Left lung (tissue), 10 donors: ENCODE data around the gene DISP1. TPM values are rescaled to one million over a fixed set of nuclear protein-coding genes. Genes with fewer than 3 reads are reported as not detected.

Experiments
- ATAC-seq: fragments of 200-7000 bp; cut with Tn5 transposase; one replicate; pipeline ENCODE4 v1.9.1; 2020; ENCODE audit warnings: moderate library complexity
- DNase-seq, 4 donors: peaks; one replicate each; pipeline ENCODE4 v3.0.0-alpha.2; 2013 to 2020
- H3K27ac ChIP-seq, 2 donors: fragments of 200-600 bp; sonication (generic) in 1 of 2; one replicate each; pipeline versions ENCODE4 v1.5.0 to v1.8.0; 2020 to 2021
- H3K27me3 ChIP-seq, 2 donors: fragments of 200-600 bp; sonication (generic) in 1 of 2; one replicate each; pipeline versions ENCODE4 v1.5.0 to v1.8.0; 2020 to 2021
- H3K36me3 ChIP-seq, 2 donors: fragments of 200-600 bp; sonication (generic) in 1 of 2; one replicate each; pipeline versions ENCODE4 v1.5.0 to v1.8.0; 2020 to 2021
- H3K4me1 ChIP-seq, 2 donors: fragments of 200-600 bp; one replicate each; pipeline ENCODE4 v1.8.0; 2021
- H3K4me3 ChIP-seq, 2 donors: fragments of 200-600 bp; sonication (generic) in 1 of 2; one replicate each; pipeline versions ENCODE4 v1.5.0 to v1.8.0; 2020 to 2021; ENCODE audit warnings: mild to moderate bottlenecking in 1 of 2
- H3K9me3 ChIP-seq, 2 donors: fragments of 200-600 bp; sonication (generic) in 1 of 2; one replicate each; pipeline versions ENCODE4 v1.5.0 to v1.8.0; 2020 to 2021
- intact Hi-C, 2 donors: fragments of 100-400 bp; cut with DNase I; formaldehyde crosslinking; loops; one replicate each; pipeline versions ENCODE4 v1.11.2 to v1.14.2; 2022
- polyA plus RNA-seq, 6 donors: library from polyadenylated mRNA; unstranded; fragments of 120-200 nt; gene quantifications; one replicate each; pipeline ENCODE4 v1.2.1, GENCODE V29; 2013; ENCODE audit not compliant: insufficient read length in 6 of 6
- total RNA-seq, 2 donors: library from RNA; stranded (reverse); fragmentation: NEBNext Ultra II Directional; extraction: Animal tissue kit (Norgen Biotek cat#: 25700); gene quantifications; one replicate each; pipeline ENCODE4 v1.2.1, GENCODE V29; 2021
- TF ChIP-seq, protein P1 (sequence below), 2 donors: fragments of 200-600 bp; sonication (generic) in 1 of 2; IDR thresholded peaks; one replicate each; pipeline versions ENCODE4 v1.5.0 to v1.8.0; 2021; ENCODE audit warnings: antibody characterized with exemption in 2 of 2
- donor health status: DM: no; HTN: yes; CAD: no.
- donor health status: DM: no; HTN: no; CAD: no.

Gene DISP1
- total and polyA plus RNA-seq, 8 donors: 17.2 to 23.9 (median 20.5) TPM

DNA sequence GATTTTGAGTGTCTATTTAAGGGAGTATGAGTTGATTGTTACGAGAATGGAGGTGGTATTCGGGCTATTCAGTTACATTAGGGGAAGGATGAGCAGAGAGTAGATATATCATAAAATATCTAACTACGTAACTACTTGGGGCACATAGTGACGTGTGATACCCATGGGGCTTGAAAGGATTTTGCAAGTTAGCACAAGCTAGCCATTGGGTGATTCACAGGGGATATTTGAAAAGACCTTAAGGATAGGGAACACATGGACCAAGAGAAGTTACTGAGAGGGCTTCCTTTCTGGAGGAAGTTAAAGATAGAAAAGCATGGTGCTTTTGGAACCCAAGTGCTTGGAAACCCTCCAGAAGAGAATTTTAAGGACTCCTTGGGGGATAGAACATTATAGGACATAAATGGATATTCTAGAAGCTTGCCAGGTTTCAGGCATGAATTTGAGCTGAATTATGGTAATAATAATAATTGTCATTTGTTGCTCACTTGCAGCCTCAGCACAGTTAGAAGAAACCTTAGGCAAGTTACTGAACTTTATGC lies 5.4 kb downstream of the DISP1 start:
- TF ChIP-seq, protein P1, sequence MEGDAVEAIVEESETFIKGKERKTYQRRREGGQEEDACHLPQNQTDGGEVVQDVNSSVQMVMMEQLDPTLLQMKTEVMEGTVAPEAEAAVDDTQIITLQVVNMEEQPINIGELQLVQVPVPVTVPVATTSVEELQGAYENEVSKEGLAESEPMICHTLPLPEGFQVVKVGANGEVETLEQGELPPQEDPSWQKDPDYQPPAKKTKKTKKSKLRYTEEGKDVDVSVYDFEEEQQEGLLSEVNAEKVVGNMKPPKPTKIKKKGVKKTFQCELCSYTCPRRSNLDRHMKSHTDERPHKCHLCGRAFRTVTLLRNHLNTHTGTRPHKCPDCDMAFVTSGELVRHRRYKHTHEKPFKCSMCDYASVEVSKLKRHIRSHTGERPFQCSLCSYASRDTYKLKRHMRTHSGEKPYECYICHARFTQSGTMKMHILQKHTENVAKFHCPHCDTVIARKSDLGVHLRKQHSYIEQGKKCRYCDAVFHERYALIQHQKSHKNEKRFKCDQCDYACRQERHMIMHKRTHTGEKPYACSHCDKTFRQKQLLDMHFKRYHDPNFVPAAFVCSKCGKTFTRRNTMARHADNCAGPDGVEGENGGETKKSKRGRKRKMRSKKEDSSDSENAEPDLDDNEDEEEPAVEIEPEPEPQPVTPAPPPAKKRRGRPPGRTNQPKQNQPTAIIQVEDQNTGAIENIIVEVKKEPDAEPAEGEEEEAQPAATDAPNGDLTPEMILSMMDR (IDR thresholded peaks at IDR 0.05): no peak
- peaks cover 10 to 37% of the 10 kb centered on the region in 2 donors for H3K4me1 ChIP-seq

DNA sequence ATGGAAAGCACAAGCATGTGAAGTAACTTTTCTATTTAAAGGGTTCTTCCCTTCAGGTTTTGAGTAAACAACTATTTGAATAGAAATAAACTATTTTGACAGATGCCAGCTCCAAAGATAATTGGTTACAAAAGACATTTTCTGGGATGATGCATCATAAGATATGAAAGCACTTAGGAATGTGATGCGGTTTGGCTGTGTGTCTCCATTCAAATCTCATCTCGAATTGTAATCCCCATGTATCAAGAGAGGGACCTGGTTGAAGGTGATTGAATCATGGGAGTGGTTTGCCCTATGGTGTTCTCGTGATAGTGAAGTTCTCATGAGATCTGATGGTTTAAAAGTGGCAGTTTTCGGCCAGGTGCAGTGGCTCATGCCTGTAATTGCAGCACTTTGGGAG lies 6.4 kb downstream of the DISP1 start:
- Histone ChIP-seq H3K27me3 (no peaks in the 10 kb centered on the region), H3K9me3 (no peaks in the 10 kb centered on the region), H3K27ac (no peak overlapping the region), H3K36me3 (no peaks in the 10 kb centered on the region), H3K4me1 (peaks cover 10 to 27% of the 10 kb centered on the region in 2 donors), H3K4me3 (no peak overlapping the region)
- TF ChIP-seq, protein P1 (IDR thresholded peaks at IDR 0.05): no peak
- ATAC-seq (no peak), DNase-seq (no peak)
- intact Hi-C loops: no loop called here

More for the DNA sequence above, 5.4 kb downstream of the DISP1 start:
- DNase-seq: no peak
- H3K36me3 ChIP-seq: no peaks in the 10 kb centered on the region
- no peak overlapping the region for H3K27ac ChIP-seq
- no peak overlapping the region for H3K4me3 ChIP-seq
- no peaks in the 10 kb centered on the region for H3K27me3 ChIP-seq
- no peaks in the 10 kb centered on the region for H3K9me3 ChIP-seq
- ATAC-seq: no peak
- intact Hi-C loops: no loop called here

DNA sequence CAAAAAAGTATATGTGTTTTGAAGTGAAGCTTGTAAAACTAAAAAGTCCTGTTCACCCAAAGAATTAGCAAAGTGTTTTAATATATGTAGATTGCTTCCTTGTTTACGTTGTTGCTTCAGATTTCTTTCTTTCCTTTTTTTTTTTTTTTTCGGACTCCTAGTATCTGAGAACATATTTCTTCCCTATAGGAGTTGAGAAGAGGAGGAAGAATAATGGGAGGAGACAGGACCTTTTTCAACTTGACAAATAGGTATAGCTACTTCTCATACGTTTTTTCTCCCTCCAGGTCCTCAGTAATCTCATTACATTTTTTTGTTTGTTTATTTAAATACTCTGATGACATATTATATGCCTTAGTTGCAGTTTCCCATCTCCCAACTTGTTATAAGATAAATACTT lies 8.9 kb downstream of the DISP1 start:
- Histone ChIP-seq H3K9me3 (no peaks in the 10 kb centered on the region), H3K27ac (no peak overlapping the region), H3K4me3 (no peak overlapping the region), H3K27me3 (no peaks in the 10 kb centered on the region), H3K36me3 (no peaks in the 10 kb centered on the region), H3K4me1 (peaks cover 3 to 5% of the 10 kb centered on the region in 2 donors)
- TF ChIP-seq, protein P1 (IDR thresholded peaks at IDR 0.05): no peak
- intact Hi-C loops: no loop called here
- ATAC-seq (no peak), DNase-seq (no peak)

DNA sequence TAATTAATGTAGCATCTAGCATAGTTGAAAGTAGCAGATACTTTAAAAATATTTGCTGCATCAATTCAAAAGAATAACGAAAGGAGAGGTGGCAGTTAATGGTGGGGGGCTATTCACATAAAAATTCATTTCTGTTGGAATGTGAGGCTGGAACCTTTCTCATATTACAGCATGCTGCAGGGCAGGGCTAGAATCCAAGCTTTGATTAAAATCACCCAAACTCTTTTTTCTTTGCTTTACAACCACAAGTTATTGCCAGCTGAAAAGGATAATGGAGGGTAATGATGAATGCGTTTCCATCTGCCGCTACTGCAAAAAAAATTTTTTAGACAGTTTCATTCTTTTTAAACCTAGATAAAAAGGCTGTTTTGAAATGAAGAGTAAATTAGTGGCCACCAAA lies 9.8 kb downstream of the DISP1 start:
- Histone ChIP-seq H3K9me3 (no peaks in the 10 kb centered on the region), H3K4me3 (no peak overlapping the region), H3K27me3 (no peaks in the 10 kb centered on the region), H3K36me3 (no peaks in the 10 kb centered on the region), H3K4me1 (peaks cover 3 to 5% of the 10 kb centered on the region in 2 donors), H3K27ac (no peak overlapping the region)
- TF ChIP-seq, protein P1 (IDR thresholded peaks at IDR 0.05): no peak
- ATAC-seq: no peak
- intact Hi-C loops: no loop called here
- DNase-seq: no peak

DNA sequence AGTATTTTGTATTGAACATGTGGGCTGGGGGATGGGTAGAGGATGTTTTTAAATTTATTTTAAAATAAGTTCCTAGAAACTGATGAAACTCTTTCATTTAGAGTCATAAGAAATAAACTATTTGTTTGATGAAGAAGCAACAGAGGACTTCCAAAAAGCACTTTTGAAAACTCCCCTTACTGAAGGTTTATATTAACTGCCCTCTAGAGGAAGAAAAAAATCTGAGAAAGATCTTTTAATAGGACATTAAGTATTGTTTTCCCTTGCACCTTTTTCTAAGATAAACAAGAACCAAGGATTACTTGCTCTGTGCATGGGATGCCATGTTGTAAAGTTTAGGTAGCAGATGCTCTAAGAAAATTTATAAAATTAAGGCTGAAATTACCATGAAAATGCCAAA lies 14.1 kb downstream of the DISP1 start:
- ATAC-seq: no peak
- Histone ChIP-seq H3K27me3 (no peaks in the 10 kb centered on the region), H3K36me3 (no peaks in the 10 kb centered on the region), H3K27ac (no peak overlapping the region), H3K9me3 (no peaks in the 10 kb centered on the region), H3K4me3 (no peak overlapping the region), H3K4me1 (peaks cover 0 to 3% of the 10 kb centered on the region in 2 donors)
- no peak for DNase-seq
- intact Hi-C loops: no loop called here
- TF ChIP-seq, protein P1 (IDR thresholded peaks at IDR 0.05): no peak
